ENCODE data around the gene MAP6D1. TPM values are rescaled to one million over a fixed set of nuclear protein-coding genes. Genes with fewer than 3 reads are reported as not detected.

The MAP6D1 gene
- total RNA-seq, 1 donor from 2014 or later: 1.9 TPM

DNA sequence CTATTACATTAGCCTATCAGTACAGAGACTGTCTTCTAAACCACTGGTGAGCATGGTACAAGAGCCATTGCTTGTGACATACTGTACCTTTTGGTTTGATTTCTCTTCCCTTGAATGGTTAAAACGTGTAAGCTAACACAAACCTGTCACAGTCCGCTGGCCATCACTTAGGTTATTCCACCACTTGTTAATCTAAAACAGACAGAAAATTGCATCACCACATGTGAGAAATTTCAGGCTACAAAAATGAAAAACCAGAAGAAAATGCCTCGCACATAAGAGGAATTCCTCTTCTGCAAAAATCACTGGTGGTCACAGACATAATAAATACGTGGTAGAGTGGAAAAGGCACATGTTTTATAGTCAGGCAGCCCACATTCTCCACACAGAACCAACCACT lies 37.2 kb upstream of the MAP6D1 start:
- no peaks in the 10 kb centered on the region for H3K9me3 Mint-ChIP-seq (ENCODE audit: low read depth)
- TF ChIP-seq, protein P1, sequence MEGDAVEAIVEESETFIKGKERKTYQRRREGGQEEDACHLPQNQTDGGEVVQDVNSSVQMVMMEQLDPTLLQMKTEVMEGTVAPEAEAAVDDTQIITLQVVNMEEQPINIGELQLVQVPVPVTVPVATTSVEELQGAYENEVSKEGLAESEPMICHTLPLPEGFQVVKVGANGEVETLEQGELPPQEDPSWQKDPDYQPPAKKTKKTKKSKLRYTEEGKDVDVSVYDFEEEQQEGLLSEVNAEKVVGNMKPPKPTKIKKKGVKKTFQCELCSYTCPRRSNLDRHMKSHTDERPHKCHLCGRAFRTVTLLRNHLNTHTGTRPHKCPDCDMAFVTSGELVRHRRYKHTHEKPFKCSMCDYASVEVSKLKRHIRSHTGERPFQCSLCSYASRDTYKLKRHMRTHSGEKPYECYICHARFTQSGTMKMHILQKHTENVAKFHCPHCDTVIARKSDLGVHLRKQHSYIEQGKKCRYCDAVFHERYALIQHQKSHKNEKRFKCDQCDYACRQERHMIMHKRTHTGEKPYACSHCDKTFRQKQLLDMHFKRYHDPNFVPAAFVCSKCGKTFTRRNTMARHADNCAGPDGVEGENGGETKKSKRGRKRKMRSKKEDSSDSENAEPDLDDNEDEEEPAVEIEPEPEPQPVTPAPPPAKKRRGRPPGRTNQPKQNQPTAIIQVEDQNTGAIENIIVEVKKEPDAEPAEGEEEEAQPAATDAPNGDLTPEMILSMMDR (IDR thresholded peaks at IDR 0.05; ENCODE audit: unreplicated experiment): no peak

DNA sequence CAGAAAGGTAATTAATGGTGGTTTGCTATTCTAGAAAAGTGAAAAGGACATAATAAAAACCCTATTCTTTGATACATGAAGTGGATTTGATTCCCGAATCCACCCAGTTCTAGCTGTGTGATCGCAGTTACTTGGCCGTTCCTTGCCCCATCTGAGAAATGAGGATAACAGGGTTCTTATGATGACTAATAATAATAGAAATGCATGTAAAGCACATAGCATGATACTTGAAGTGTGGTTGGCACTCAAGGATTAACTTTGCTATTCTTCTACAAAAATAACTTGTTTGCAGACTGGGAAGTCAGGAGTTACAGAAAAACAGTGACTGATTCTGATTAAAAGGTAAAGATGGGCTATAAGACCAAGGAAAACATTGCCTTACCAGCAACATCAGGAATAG lies 32.5 kb upstream of the MAP6D1 start:
- no peak for DNase-seq (ENCODE audit: low spot score, unreplicated experiment)

More for the DNA sequence above, 37.2 kb upstream of the MAP6D1 start:
- Mint-ChIP-seq H3K36me3 (ENCODE audit: insufficient read depth) (peaks cover 26% of the 10 kb centered on the region), H3K4me3 (ENCODE audit: low read depth) (no peak overlapping the region), H3K27ac (no peak overlapping the region), H3K27me3 (no peaks in the 10 kb centered on the region), H3K4me1 (ENCODE audit: low read depth) (no peaks in the 10 kb centered on the region)
- DNase-seq (ENCODE audit: low spot score, unreplicated experiment): no peak

DNA sequence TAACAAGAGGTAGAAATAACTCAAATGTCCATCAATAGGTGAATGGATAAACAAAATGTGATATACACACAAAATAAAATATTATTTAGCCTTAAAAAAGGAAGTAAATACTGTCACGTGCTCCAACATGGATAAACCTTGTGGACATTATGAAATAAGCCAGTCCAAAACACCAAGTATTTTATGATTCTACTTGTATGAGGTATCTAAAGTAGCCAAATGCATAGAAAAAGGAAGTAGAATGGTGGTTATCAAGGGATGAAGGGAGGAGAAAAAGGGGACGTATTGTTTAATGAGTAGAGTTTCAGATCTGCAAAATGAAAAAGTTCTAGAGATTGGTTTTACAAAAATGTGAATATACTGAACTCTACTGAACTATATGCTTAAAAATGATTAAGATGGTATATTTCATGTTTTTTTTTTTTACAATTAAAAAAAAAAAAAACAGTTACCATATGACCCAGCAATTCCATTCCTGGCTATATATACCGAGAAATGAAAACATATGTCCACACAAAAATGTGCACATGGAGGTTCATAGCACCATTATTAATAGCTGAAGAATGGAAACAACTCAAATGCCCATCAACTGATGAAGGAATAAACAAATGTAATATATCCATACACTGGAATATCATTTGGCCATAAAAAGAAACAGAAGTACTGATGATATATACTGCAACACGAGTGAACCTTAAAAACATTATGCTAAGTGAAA lies 29.1 kb upstream of the MAP6D1 start:
- Mint-ChIP-seq H3K4me1 (ENCODE audit: low read depth) (no peaks in the 10 kb centered on the region), H3K27me3 (no peaks in the 10 kb centered on the region), H3K9me3 (ENCODE audit: low read depth) (no peaks in the 10 kb centered on the region), H3K36me3 (ENCODE audit: insufficient read depth) (peaks cover 30% of the 10 kb centered on the region), H3K4me3 (ENCODE audit: low read depth) (no peak overlapping the region), H3K27ac (no peak overlapping the region)
- no peak for DNase-seq (ENCODE audit: low spot score, unreplicated experiment)
- TF ChIP-seq, protein P1 (IDR thresholded peaks at IDR 0.05; ENCODE audit: unreplicated experiment): no peak

More for the DNA sequence above, 32.5 kb upstream of the MAP6D1 start:
- Mint-ChIP-seq H3K27ac (no peak overlapping the region), H3K4me3 (ENCODE audit: low read depth) (no peak overlapping the region), H3K36me3 (ENCODE audit: insufficient read depth) (peaks cover 31% of the 10 kb centered on the region), H3K27me3 (no peaks in the 10 kb centered on the region), H3K4me1 (ENCODE audit: low read depth) (no peaks in the 10 kb centered on the region), H3K9me3 (ENCODE audit: low read depth) (no peaks in the 10 kb centered on the region)
- TF ChIP-seq, protein P1 (IDR thresholded peaks at IDR 0.05; ENCODE audit: unreplicated experiment): no peak

DNA sequence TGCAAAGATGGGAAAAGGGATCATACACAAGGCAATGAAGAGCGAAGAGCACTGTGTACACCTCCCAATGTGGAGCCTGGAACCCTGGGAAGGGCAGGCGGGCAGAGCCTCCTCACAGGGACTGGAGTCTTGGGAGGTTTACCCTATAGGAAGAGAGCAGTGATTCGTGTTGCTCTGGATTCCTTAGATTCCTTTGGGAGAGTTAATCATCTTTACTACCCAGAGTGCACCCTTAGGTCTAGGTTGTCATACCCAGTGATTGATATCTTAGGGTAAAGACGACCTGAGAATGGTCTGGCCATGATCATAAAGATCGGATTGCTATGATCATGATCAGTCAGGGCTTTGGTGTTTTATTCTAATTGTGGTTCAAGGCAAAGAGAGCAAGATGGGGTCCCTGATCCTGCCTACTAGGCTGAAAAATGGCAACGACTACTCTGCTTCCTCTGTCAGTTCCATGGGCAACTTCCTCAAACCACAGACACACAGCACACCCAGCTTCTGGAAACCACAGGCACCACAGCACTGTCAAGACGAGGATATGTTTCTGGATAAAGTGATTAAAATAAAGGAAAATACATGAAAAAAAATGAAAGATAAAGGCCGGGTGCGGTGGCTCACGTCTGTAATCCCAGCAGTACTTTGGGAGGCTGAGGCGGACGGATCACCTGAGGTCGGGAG lies 20.4 kb upstream of the MAP6D1 start:
- no peak for DNase-seq (ENCODE audit: low spot score, unreplicated experiment)
- TF ChIP-seq, protein P1 (IDR thresholded peaks at IDR 0.05; ENCODE audit: unreplicated experiment): no peak
- peaks cover 28% of the 10 kb centered on the region for H3K36me3 Mint-ChIP-seq (ENCODE audit: insufficient read depth)
- H3K4me1 Mint-ChIP-seq (ENCODE audit: low read depth): peaks cover 2% of the 10 kb centered on the region
- H3K27ac Mint-ChIP-seq: no peak overlapping the region
- no peak overlapping the region for H3K4me3 Mint-ChIP-seq (ENCODE audit: low read depth)
- no peaks in the 10 kb centered on the region for H3K9me3 Mint-ChIP-seq (ENCODE audit: low read depth)
- no peaks in the 10 kb centered on the region for H3K27me3 Mint-ChIP-seq

DNA sequence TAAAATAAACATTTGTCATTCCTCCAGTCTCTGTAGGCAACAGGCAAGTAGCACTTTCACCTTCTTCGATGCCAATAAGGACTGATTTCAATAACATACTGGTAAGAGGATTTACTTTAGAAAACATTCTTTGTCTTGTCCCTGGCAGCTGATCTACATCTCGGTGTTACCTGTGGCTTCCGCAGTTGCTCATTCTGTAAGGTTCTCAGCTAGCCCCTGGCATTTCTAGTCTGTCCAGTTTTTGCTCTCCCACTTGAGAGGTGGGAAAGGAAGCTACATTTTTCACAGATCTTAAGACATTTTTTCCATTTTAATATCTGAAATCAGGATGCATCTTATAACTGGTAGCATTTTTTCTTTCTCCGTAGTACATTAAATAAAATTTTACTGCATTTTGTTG lies 19.7 kb upstream of the MAP6D1 start:
- Mint-ChIP-seq H3K36me3 (ENCODE audit: insufficient read depth) (peaks cover 25% of the 10 kb centered on the region), H3K4me3 (ENCODE audit: low read depth) (no peak overlapping the region), H3K27ac (peak overlapping the region; percentile 27), H3K9me3 (ENCODE audit: low read depth) (no peaks in the 10 kb centered on the region), H3K27me3 (no peaks in the 10 kb centered on the region), H3K4me1 (ENCODE audit: low read depth) (peaks cover 2% of the 10 kb centered on the region)
- DNase-seq (ENCODE audit: low spot score, unreplicated experiment): no peak
- TF ChIP-seq, protein P1 (IDR thresholded peaks at IDR 0.05; ENCODE audit: unreplicated experiment): no peak

Data from progenitor cell of endocrine pancreas (in vitro differentiated cells).